RWPE1 (cell line): ENCODE data around the gene RBBP9.

ENCODE experiments used
- CTCF ChIA-PET: fragments of 350-600 bp; sonication (Branson Sonifier 250); formaldehyde crosslinking; extraction: SDS; loops from one replicate; lab custom pipeline; 2021; lab: Yijun Ruan, JAX
- POLR2A ChIA-PET: fragments of 400-600 bp; formaldehyde crosslinking; extraction: SDS; loops from one replicate; lab custom pipeline; 2020; ENCODE audit warnings: antibody characterized with exemption; ENCODE audit not compliant: low non-redundant PET; lab: Yijun Ruan, JAX
- DNase-seq: peaks from one replicate; pipeline ENCODE4 v3.0.0; 2012; ENCODE audit warnings: low spot score
- H3K27ac ChIP-seq: fragments of 450-650 bp; 2 replicates; pipeline ENCODE4 v1.5.1; 2017
- CTCF ChIP-seq: fragments of 450-650 bp; conservative IDR thresholded peaks from 2 replicates; pipeline ENCODE4 v1.5.1; 2017; ENCODE audit warnings: low read depth, mild to moderate bottlenecking

Gene RBBP9

DNA sequence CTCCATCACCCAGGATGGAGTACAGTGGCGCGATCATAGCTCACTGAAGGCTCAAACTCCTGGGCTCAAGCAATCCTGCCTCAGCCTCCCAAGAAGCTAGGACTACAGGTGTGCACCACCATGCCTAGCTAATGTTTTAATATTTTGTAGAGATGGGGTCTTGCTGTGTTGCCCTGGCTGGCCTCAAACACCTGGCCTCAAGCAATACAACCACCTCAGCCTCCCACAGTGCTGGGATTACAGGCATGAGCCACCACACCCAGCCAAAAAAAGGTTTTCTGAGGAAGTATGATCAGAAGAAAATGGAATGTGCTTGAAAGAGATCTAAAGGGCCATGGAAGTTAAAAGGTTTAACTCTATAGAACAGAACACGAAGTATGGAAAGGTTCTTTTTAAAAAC is 8.7 kb downstream of the RBBP9 start:
- POLR2A ChIA-PET = no interaction called here
- CTCF ChIA-PET = no interaction called here
- H3K27ac ChIP-seq = no peak overlapping the region
- TF ChIP-seq CTCF = no peak
- no peak for DNase-seq

DNA sequence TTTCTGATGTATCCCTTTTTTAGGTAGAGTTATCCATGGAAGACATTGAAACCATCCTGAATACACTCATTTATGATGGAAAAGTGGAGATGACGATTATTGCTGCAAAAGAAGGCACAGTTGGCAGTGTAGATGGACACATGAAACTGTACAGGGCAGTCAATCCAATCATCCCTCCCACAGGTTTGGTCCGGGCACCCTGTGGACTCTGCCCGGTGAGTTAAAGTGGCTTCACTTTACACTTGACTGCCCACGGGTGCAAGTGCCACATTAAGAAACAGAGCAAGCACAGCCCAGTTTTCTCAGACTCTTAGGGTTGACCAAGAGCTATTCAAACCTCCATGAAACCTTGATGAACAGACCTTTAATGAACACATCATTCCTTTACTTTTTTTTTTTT is 15.4 kb downstream of the RBBP9 start:
- no peak for TF ChIP-seq CTCF
- no peak for DNase-seq
- CTCF ChIA-PET = no interaction called here
- no peak overlapping the region for H3K27ac ChIP-seq
- POLR2A ChIA-PET = no interaction called here

GRCh38 chr20:18477821-18478220 is 19.2 kb downstream of the RBBP9 start:
- CTCF ChIA-PET = no interaction called here
- POLR2A ChIA-PET = no interaction called here
- H3K27ac ChIP-seq = no peak overlapping the region
- DNase-seq = no peak
- TF ChIP-seq CTCF = no peak

DNA sequence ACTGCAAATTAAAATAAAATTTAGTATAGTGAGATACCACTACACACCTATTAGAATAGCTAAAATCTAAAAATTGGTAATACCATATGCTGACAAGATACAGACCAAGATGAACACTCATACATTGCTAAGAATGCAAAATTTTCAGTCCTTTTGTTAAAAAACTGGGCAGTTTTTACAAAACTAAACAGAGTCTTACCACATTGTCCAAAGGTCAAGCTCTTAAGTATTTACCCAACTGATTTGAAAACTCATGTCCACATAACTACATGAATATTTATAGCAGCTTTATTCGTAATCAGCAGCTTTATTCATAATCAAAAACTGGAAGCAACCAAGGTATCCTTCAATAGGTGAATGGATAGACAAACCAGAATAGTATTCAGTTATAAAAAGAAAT is 19.8 kb downstream of the RBBP9 start:
- CTCF ChIA-PET = no interaction called here
- TF ChIP-seq CTCF = no peak
- POLR2A ChIA-PET = no interaction called here

GRCh38 chr20:18466894-18467730 is 29.9 kb downstream of the RBBP9 start, which contains the start of the genes DZANK1 and POLR3F:
Gene DZANK1 (minus strand): TSS chr20:18467030. CDS start chr20:18465358, 1,672 bp downstream.
Gene POLR3F (plus strand): TSS chr20:18467390. CDS start chr20:18467507, 117 bp downstream.
- H3K27ac ChIP-seq = peak within 1 kb of the TSS; percentile 89
- DNase-seq = peak; percentile 99
- POLR2A ChIA-PET = no interaction called here
- CTCF ChIA-PET = interaction anchor here (0.6 kb wide), 1 partner anchor 1745 kb away, joined by 5 read pairs; no protein-coding TSS in a partner anchor
- TF ChIP-seq CTCF = no peak

More for the DNA sequence above, 19.8 kb downstream of the RBBP9 start:
- no peak overlapping the region for H3K27ac ChIP-seq
- no peak for DNase-seq

DNA sequence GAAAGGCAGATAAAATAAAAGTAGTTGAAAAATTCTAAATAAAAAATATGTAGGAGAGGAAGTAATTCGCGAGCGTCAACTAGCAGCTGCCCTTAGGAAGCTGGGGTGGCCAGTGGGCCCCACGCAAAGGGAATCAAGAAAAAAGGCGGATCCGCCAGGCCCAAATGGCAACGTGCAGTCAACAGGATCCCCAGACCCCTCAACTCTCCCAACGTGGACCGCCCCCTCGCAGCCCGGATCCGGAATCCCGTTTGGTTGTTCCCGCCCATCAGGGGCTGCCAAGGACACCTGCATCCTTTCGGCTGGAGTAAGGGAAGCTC is 30.5 kb downstream of the RBBP9 start:
- DNase-seq = no peak
- H3K27ac ChIP-seq = peak overlapping the region; percentile 89
- CTCF ChIA-PET = interaction anchor here (0.7 kb wide), 1 partner anchor 30 kb away, joined by 3 read pairs; no protein-coding TSS in a partner anchor
- TF ChIP-seq CTCF = no peak
- POLR2A ChIA-PET = no interaction called here
